ENCODE results near the gene HELZ.

The HELZ gene

DNA sequence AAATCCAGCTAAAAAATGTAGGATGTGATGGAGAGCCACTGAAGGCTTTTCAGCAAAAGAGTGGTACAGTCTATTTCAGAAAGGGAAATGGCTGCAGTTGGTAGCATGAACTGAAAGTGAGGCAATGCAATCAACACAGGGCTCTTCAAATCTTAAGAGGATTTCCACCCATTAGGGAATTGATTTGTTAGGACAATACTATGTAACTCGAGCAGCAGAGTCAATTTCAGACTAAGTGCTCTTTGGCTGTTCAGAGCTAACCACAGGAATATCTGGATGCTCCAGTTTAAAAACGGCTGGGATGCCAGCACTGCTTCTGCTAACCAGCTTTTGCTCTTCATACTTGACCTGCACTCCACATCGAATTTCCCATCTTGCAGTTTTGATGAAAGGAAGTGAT, 176.0 kb downstream of the HELZ start:
- DNase-seq, result peak; percentile 65

DNA sequence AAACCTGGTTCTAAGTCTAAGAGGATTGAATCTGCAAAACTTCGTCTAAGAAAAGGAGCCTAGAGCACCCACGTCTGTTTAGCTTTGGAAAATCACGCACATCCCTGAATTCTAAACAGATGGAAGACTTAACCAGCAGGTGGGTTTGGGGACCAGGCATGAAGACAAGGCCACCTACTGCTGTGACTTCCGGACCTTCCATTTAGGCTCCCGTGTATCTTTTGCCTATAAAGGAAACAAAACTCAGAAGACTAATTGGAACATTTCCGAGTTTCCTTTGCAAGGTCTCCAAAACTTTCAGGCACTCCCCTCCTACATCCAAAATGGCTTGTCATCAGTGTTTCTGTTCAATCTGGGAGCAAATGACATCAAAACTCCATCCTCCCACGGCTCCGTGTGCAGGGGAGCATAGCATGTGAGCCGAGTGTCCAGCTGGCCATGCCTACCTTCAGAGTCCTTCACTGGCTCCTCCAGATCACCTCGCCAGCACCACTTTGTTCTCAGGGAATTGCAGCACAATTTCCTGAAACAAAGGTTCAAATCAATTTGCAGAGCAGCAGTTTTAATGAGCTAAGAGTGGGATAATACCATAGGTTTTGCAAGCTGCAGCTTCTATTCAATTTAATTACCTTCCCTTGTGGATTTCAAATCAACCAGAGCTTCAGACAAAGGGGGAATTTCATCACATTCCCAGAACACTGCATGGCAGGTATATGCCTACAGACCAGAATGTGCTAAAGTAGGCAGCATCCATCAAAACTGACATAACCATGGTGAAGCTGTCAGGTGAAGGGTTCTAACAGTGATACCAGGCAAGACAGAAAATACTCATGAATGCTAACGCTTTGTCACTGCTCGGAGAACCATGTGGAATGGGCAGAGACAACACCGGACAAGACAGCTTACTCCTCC, 177.2 kb downstream of the HELZ start:
- DNase-seq, result no peak

DNA sequence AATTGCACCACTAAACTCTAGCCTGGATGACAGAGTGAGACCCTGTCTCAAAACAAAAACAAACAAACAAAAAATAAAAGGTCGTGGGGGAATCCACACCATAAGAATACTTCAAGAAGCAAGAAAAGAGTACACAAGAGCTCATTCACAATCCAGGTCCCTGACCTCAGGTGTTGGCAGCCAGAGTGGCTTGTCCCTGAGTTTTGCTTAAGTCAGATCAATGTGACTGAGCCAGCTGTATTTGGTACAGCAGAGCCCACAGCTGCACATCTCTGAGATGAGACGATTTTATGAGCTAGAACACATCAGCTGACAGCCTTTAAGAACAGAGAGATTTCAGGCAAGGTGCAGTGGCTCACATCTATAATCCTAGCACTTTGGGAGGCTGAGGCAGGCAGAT, 178.3 kb downstream of the HELZ start:
- no peak for DNase-seq

GRCh38 chr17:67063141-67063540, 181.9 kb downstream of the HELZ start:
- DNase-seq, result no peak

- no peak for DNase-seq
Observed at GRCh38 chr17:67059372-67059771, 185.6 kb downstream of the HELZ start.

DNA sequence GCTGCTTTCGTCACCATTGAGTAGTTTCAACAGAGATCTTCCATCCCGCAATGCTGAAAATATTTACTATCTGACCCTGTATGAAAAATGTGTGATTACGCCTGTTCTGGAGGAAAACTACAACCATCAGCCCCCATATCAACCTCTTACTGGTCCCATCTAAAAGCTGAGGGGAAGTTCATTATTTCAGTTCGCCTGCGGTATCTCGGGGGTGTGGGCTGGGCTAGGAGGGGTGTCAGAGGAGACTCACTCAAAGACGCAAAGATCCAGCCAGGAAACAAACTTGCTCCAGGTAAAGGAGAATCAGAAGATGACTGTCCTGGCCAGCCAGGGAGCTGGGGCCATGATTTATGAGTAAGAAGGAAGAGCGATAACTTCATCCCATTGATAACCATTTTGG, 187.0 kb downstream of the HELZ start:
- DNase-seq, result no peak

DNA sequence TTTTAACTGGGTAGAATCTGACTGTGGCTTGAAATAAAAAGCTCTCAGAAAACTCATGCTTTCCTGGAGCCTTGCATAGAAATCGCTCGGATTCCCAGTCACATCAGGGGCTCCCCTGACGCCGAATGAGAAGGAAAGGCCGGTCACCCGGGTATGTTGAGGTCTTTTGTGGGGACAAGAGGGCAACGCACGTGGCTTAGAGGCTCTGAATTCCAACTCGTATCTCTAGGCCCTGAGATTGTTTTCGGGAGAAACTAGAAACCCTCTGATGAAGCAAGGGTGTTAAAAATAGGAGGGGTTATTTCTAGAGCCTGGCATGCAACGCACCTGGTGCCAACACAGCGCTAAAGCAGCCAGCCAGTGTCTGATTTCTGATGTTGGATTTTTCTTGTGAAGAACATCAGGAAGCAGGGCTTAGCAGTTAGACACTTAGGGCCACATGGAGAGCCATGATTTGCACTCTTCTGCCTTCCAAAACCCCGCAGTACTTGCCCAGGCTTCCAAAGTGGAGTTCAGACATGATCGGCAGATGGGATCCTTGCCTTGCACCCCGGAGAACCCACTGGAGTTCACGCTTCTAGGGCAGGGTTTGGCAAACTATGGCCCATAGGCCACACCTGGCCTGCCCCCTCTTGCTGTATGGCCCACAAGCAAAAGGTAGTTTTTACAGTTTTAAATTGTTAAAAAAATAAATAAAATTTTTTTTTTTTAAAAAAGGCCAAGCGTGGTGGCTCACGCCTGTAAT, 188.1 kb downstream of the HELZ start:
- DNase-seq, result no peak

DNA sequence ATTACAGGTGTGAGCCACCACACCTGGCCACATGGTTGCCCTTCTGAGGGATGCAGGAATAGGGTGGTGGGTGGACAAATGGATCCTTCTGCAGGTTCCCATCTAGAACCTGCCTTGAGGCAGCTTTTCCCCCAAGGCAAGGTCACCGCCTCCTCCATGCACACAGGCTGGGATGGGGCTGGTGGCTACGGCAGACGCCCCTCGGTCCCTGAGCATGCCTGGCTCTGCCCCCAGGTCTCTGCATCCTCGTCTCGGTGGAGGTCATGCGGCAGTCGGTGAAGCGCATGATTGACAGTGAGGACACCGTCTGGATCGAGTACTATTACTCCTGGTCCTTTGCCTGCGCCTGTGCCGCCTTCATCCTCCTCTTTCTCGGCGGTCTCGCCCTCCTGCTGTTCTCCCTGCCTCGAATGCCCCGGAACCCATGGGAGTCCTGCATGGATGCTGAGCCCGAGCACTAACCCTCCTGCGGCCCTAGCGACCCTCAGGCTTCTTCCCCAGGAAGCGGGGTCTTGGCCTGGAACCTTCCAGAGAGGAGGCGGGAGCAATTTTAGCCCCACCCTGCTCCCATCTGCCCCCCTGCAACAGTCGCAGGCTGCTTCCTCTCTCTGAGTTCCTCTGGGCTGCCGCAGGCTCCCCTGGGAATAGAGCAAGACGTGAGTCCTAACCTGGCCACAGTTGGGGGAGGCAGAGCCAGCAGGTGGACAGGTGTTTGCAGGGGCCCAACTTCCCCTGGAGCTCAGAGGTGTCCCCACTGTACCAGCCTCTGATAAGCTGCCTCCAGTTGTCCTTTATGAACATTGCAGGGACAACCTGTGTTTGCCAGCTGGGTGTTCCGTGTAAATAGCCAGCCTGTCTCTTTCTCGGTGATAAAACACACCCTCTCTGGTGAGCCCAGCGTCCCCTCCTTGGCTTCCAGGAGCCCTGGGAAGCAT, 188.9 kb downstream of the HELZ start:
- no peak for DNase-seq

DNA sequence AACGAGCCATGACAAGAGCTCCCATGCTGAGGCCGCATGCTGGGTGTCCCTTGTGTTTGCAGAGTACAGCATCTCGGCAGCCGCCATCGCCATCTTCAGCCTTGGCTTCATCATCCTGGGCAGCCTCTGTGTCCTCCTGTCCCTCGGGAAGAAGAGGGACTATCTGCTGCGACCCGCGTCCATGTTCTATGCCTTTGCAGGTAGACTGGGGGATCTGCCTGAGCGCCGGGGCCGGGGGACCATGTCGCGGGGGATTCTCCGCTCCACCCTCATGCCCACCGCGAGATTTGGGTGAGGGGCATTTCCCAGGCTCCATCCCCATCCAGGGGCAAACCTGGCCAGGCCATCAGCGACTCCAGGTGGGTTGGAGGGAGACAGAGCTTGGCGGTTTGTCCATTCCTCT, 190.0 kb downstream of the HELZ start:
- no peak for DNase-seq

DNA sequence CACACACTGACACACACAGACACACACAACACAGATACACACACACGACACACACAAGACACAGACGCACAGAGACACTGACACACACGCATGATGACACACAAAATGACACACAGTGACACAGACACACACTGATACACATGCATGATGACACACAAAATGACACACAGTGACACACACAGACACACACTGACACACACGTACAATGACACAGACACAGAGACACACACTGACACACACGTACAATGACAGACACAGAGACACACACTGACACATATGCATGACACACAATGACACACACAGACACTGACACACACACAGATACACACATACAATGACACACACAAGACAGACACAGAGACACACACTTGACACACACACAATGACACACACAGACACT, 190.4 kb downstream of the HELZ start:
- DNase-seq, result no peak

DNA sequence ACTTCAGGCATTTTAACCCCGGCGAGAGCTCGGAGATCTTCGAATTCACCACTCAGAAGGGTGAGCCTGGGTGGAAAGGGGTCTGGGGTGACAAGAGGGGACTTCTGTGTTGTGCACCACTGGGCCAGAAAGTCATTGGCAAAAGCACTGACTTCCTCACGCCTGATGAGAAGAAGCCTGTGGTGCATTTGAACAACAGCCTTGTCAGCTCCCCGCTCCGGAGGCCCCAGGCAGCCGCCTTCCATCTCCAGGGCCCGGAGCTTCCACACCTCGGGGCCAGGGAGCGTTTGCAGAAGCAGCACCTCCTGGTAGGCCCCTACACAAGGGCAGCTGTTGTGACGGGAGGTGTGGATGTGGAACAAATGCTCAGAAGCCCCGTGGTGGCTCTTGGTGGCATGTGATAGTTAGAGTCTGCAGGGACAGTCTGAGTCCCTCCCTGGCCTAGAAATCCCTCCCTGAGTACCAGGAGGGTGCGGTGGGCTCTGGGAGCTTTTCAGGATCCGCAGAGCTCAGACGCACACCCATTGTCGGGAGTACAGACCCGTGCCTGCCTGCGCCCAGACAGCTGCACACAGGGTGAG, 190.9 kb downstream of the HELZ start:
- no peak for DNase-seq

DNA sequence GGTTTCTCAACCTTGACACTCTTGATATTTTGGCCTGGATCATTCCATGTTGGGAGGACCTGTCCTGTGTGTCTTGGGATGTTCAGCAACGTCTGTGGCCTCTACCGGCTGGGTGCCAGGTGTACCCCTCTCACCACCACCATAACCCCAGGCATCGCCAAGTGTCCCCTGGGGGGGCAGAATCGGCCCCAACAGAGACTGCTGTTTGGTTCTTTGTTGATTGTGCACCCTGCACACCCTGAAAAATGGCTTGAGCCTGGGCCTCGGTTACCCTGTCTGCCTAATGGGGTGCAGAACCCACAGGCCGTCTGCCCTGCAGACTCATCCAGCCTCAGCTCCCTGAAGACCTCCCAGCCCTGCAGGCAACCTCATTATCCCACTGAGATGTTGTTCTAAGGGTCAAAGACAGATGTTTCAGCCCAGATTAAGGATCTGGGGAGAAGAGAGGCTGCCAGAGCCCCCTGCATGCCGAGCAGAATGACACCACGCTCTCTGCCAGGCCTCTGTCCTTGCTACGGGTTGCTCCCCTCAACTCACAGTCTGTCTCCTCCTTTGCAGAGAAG, 191.5 kb downstream of the HELZ start:
- no peak for DNase-seq

DNA sequence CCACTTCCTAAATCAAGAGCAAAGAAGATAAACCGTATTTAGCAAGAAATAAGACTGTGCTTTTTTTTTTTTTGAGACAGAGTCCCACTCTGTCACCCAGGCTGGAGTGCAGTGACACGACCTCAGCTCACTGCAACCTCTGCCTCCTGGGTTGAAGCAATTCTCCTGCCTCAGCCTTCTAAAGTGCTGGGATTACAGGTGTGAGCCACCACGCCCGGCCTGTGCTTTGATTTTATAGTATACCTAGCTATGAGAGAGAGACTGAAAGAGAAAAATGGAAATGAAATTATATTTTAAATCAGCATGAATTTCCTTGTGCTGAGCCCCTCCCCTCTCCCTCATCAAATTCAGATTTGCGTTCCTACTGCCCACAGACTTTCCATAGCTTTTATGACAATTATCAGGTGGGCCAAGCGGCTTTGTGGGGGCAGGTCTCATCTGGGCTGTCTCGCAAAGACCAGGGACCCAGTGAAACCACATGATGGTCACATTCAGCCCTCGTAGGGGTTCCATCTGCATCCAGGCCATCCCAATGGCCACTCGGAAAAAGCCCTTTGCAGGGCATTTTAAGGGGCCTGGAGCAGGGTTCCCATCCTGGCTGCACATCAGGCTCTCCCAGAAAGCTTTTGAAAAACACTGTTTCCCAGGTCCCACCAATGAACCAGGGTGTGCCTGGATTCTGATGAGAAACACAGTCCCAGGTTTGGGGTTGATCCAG, 192.1 kb downstream of the HELZ start:
- no peak for DNase-seq

- DNase-seq, result no peak
Observed at GRCh38 chr17:67051837-67052236, 193.2 kb downstream of the HELZ start.

GRCh38 chr17:67051155-67051538, 193.8 kb downstream of the HELZ start:
- DNase-seq, result no peak

DNA sequence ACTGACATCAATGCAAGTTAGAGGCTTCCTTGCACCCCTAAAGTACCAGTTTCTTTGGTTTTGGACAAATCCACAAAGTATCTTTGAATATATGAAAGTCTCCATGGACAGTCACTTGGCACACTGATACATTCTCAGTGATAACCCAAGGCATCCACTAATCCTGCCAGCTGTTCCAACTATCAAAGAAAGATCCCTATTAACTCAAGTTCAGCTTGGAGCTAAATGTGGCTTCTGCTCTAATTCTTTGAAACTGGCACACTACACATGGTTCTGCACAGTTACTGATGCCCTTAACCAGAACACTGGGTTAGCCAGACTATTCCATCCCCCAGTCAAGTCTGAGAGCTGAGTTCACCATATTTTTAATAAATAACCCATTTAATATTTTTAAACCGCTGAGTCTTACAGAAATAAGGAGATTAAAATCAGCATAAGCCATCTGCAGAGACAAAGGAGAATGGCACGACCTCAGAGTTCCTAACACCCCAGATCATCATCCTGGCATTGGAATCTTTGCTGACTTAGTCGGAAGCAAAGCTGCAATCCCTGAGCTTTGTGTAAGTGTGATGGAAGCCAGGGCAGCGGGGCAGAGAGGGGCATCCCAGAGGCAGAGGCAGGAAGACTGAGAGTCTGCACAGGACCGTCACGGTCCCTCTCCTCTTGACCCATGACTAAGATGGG, 194.4 kb downstream of the HELZ start:
- no peak for DNase-seq

DNA sequence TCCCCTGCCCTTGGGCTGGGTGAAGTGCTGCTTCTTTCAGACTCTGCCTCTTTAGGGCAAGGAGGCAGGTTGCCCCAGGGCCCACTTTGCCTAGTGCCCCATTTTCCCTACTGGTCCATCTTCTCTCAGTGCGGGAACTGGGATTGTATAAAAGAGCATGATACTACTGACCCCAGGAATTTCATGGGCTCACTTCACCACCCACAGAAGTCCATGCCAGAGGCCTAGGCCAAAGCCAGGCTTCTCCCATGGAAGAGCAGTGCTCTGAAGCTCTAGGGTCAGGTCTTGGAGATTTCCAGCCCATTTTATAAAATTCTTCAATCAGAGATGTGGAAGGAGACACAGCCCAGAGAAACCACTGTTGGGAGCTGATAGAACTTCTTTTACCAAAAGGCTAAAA, 194.9 kb downstream of the HELZ start:
- DNase-seq, result no peak

GRCh38 chr17:67049025-67049739, 195.8 kb downstream of the HELZ start:
- DNase-seq, result no peak

GRCh38 chr17:67047382-67047781, 197.6 kb downstream of the HELZ start:
- no peak for DNase-seq

- no peak for DNase-seq
Observed at GRCh38 chr17:67046398-67046797, 198.6 kb downstream of the HELZ start.

Data from NCI-H1436 treated with DMSO at 0.1 percent for 48 hours (cell line).